ENCODE data around the gene CYYR1.

Gene CYYR1

DNA sequence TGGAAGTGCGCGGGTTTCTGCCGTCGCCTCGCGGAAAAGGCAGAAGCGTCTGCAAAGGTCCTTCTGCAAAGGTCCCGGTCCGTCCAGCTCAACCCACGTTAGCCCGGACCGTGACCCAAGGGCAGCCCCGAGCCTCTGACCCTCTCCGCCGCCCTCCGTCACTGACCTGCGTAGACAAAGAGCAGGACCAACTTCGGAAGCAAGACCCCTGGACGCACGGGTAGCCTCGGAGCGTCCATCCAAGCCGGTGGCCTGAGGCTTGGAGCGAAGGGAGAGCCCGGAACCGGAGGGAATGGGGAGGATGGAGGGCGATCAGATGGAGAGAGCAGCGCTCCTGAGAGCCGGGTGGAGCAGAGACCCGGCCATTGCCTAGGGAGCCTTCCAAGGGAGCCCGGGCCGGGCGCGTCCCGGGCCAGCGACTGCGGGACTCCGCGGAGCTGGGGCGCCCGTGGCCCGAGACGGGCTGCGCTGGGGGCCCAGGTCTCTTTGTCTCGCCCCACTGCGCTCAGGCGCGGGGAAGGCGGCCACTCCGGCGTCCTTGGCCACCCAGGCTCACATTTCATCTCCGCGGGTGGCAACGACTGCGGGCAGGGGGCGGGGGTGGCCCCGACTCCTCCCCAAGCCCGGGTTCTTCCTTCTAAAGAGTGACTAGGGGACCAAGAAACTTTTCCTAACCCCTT, at the start of gene CYYR1:
Gene CYYR1 (minus strand): TSS at position 585 of the 680 bp plus-strand sequence. CDS start 346 bp downstream, at position 239.
- Histone ChIP-seq H3K27me3 (ENCODE audit: low read depth, low read length) (no peaks in the 10 kb centered on the region), H3K9me3 (ENCODE audit: control insufficient read depth in 1 of 2, low read length in 2 of 2) (peaks cover 4 to 7% of the 10 kb centered on the region in 2 donors), H3K27ac (ENCODE audit: low read length) (no peak within 1 kb of the TSS), H3K4me1 (ENCODE audit: control insufficient read depth in 1 of 2, insufficient read depth in 2 of 2, low read length in 2 of 2) (peaks cover 0 to 8% of the 10 kb centered on the region in 2 donors), H3K36me3 (ENCODE audit: control insufficient read depth in 1 of 2, insufficient read depth in 2 of 2, low read length in 2 of 2) (no peaks in the 10 kb centered on the region), H3K4me3 (ENCODE audit: low read depth in 1 of 2, low read length in 2 of 2) (peak within 1 kb of the TSS; percentile 49 to 67)

DNA sequence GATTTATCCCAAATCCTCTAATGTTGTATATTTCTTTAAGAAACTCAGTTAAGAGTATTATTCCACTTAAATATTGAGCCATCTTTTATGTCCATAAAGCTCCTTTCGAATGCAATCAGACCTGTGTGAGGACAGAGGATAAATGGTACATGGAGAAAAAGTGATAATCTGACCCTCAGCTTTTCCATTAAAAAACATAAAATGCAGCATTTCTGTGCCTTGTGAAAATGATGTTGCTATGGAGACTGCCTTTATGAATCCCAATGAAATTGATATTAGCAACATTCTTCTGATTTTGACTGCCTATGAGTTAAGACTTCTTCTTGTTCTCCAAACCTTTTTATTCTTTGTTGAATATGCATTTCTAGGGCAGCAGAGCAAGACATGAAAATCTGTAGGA, 44.1 kb upstream of the CYYR1 start:
- Histone ChIP-seq H3K4me1 (ENCODE audit: control insufficient read depth in 1 of 2, insufficient read depth in 2 of 2, low read length in 2 of 2) (no peaks in the 10 kb centered on the region), H3K27ac (ENCODE audit: low read length) (no peak overlapping the region), H3K9me3 (ENCODE audit: control insufficient read depth in 1 of 2, low read length in 2 of 2) (no peaks in the 10 kb centered on the region), H3K36me3 (ENCODE audit: control insufficient read depth in 1 of 2, insufficient read depth in 2 of 2, low read length in 2 of 2) (no peaks in the 10 kb centered on the region), H3K4me3 (ENCODE audit: low read depth in 1 of 2, low read length in 2 of 2) (no peak overlapping the region), H3K27me3 (ENCODE audit: low read depth, low read length) (no peaks in the 10 kb centered on the region)

DNA sequence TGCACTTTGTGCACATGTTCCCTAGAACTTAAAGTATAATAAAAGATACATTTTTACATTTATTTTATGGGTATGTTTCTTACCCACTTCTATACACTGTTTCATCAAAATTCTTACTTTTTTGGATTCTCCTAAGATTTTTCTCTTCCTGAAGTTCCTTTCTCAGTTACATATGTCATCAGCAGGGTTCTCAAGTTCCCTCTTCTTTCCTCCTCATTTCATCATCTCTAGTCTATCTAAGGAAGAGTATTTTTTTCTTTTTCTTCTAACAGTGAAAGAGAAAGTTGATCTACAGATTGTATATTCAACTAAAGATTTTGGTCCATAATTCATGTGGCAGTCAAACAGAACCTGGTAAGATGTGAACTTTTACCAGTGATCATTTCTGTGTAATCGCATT, 41.2 kb upstream of the CYYR1 start:
- Histone ChIP-seq H3K27me3 (ENCODE audit: low read depth, low read length) (no peaks in the 10 kb centered on the region), H3K9me3 (ENCODE audit: control insufficient read depth in 1 of 2, low read length in 2 of 2) (no peaks in the 10 kb centered on the region), H3K36me3 (ENCODE audit: control insufficient read depth in 1 of 2, insufficient read depth in 2 of 2, low read length in 2 of 2) (no peaks in the 10 kb centered on the region), H3K27ac (ENCODE audit: low read length) (no peak overlapping the region), H3K4me1 (ENCODE audit: control insufficient read depth in 1 of 2, insufficient read depth in 2 of 2, low read length in 2 of 2) (no peaks in the 10 kb centered on the region), H3K4me3 (ENCODE audit: low read depth in 1 of 2, low read length in 2 of 2) (no peak overlapping the region)

DNA sequence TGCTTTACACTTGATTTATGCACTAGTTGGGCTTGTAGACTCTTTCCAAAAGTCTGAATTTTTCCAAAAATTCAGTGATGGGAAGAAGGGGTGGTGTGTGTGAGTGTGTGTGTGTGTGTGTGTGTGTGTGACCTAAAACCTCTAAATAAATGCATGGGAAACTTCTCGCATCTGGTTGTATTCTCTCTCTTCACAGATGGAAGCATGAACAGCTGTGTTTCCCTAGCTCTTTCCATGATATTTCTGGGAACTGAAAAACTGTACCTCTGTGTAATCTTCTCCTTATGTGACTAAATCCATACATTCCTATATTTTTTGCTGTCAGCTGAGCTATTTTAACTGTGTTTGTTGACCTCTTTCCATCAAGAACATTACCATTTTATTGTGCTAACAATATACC, 26.2 kb upstream of the CYYR1 start:
- Histone ChIP-seq H3K36me3 (ENCODE audit: control insufficient read depth in 1 of 2, insufficient read depth in 2 of 2, low read length in 2 of 2) (no peaks in the 10 kb centered on the region), H3K9me3 (ENCODE audit: control insufficient read depth in 1 of 2, low read length in 2 of 2) (no peaks in the 10 kb centered on the region), H3K4me1 (ENCODE audit: control insufficient read depth in 1 of 2, insufficient read depth in 2 of 2, low read length in 2 of 2) (no peaks in the 10 kb centered on the region), H3K27ac (ENCODE audit: low read length) (no peak overlapping the region), H3K27me3 (ENCODE audit: low read depth, low read length) (no peaks in the 10 kb centered on the region), H3K4me3 (ENCODE audit: low read depth in 1 of 2, low read length in 2 of 2) (no peak overlapping the region)

DNA sequence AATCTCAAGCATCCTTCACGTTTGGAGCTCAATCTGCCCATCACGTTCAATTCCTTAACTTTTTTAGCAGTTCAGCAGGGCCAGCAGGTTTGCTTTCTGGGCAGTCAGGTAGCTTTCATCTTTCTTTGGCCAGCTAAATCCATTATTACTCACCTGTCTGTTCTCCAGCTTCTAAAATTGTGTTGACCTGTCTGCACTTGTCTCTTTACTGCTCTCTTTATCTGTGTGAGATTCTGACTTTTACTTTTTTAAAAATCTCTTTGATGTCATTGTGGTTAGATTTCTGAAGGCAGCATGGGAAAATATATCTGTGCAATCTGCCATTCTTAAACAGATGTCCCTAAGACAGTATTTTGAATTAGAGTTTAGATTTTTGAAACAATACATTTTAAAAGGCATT, 24.9 kb upstream of the CYYR1 start:
- Histone ChIP-seq H3K9me3 (ENCODE audit: control insufficient read depth in 1 of 2, low read length in 2 of 2) (no peaks in the 10 kb centered on the region), H3K27me3 (ENCODE audit: low read depth, low read length) (no peaks in the 10 kb centered on the region), H3K27ac (ENCODE audit: low read length) (no peak overlapping the region), H3K36me3 (ENCODE audit: control insufficient read depth in 1 of 2, insufficient read depth in 2 of 2, low read length in 2 of 2) (no peaks in the 10 kb centered on the region), H3K4me3 (ENCODE audit: low read depth in 1 of 2, low read length in 2 of 2) (no peak overlapping the region), H3K4me1 (ENCODE audit: control insufficient read depth in 1 of 2, insufficient read depth in 2 of 2, low read length in 2 of 2) (no peaks in the 10 kb centered on the region)

DNA sequence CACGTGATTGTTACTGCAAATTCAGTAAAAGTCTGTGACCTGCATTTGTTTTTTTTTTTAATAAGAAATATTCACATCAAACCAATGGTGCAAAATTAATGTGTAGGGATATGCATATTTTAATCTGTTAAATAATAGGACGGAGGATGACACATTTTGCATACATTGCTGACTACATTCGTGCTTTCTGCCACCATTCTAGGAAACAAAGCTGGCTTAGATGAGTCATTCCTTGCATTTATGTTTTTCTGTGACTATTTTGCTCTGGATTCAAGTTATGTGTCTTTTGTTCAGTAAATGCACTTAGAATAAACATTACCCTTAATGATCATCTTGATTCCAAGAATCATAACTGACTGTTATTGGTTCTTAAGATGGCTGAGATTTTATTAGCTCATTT, 23.9 kb upstream of the CYYR1 start:
- Histone ChIP-seq H3K36me3 (ENCODE audit: control insufficient read depth in 1 of 2, insufficient read depth in 2 of 2, low read length in 2 of 2) (no peaks in the 10 kb centered on the region), H3K27ac (ENCODE audit: low read length) (no peak overlapping the region), H3K9me3 (ENCODE audit: control insufficient read depth in 1 of 2, low read length in 2 of 2) (no peaks in the 10 kb centered on the region), H3K4me1 (ENCODE audit: control insufficient read depth in 1 of 2, insufficient read depth in 2 of 2, low read length in 2 of 2) (no peaks in the 10 kb centered on the region), H3K4me3 (ENCODE audit: low read depth in 1 of 2, low read length in 2 of 2) (no peak overlapping the region), H3K27me3 (ENCODE audit: low read depth, low read length) (no peaks in the 10 kb centered on the region)

DNA sequence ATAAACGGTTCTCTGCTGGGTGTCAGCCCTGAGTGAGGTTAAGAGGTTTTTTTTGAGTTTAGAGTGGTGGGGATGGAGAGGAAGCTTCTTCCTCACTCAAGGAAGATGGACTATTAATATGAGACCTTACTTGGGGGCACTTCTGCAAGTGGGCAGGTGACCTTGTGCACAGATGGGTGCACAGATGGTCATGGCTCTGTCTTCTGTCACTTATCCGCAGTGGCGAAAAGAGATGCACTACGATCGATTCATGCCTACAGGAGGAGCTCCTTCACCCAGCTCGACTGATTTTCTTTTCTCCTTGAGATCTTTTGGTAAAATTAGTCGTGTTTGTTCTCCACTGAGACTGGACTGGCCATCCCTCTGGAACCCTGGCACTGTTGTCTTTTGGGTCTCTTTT, 22.9 kb upstream of the CYYR1 start:
- Histone ChIP-seq H3K27me3 (ENCODE audit: low read depth, low read length) (no peaks in the 10 kb centered on the region), H3K27ac (ENCODE audit: low read length) (no peak overlapping the region), H3K36me3 (ENCODE audit: control insufficient read depth in 1 of 2, insufficient read depth in 2 of 2, low read length in 2 of 2) (no peaks in the 10 kb centered on the region), H3K9me3 (ENCODE audit: control insufficient read depth in 1 of 2, low read length in 2 of 2) (no peaks in the 10 kb centered on the region), H3K4me1 (ENCODE audit: control insufficient read depth in 1 of 2, insufficient read depth in 2 of 2, low read length in 2 of 2) (no peaks in the 10 kb centered on the region), H3K4me3 (ENCODE audit: low read depth in 1 of 2, low read length in 2 of 2) (no peak overlapping the region)

DNA sequence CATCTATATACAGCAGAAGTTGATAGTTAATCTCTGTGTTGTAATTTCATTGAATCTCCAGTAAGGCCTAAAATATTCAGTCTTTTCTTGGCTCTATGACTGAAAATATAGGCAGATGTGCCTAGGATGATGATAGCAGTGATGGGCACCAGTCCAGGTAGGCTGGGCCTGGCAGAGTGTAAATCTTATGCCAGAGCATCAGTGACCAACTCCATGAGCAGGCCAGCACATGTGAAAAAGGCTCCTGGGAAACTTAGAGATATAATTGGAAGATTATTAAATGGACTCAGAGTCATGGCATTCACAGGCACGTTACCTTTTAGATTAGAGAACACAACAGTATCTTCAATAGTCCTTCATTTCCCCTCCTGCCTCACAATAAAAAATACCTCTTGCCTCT, 20.7 kb upstream of the CYYR1 start:
- Histone ChIP-seq H3K4me3 (ENCODE audit: low read depth in 1 of 2, low read length in 2 of 2) (no peak overlapping the region), H3K27me3 (ENCODE audit: low read depth, low read length) (no peaks in the 10 kb centered on the region), H3K36me3 (ENCODE audit: control insufficient read depth in 1 of 2, insufficient read depth in 2 of 2, low read length in 2 of 2) (no peaks in the 10 kb centered on the region), H3K4me1 (ENCODE audit: control insufficient read depth in 1 of 2, insufficient read depth in 2 of 2, low read length in 2 of 2) (no peaks in the 10 kb centered on the region), H3K9me3 (ENCODE audit: control insufficient read depth in 1 of 2, low read length in 2 of 2) (no peaks in the 10 kb centered on the region), H3K27ac (ENCODE audit: low read length) (no peak overlapping the region)

DNA sequence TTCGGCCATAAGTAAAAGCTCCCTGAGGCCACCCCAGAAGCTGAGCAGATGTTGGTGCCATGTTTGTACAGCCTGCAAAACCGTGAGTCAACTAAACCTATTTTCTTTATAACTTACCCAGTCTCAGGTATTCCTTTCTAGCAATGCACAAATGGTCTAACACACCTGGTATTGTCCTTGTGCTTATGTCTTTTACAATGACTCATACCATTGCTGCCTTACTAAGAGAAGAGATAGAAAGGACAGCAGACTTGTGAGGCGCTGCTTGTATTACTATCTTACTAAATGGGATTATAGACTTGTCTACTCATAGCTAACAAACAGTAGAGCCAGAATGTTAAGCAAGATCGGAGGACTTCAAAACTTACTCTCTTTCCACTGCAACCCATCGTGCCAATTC, 18.5 kb upstream of the CYYR1 start:
- H3K4me3 ChIP-seq (ENCODE audit: low read depth in 1 of 2, low read length in 2 of 2) = no peak overlapping the region
- no peaks in the 10 kb centered on the region for H3K4me1 ChIP-seq (ENCODE audit: control insufficient read depth in 1 of 2, insufficient read depth in 2 of 2, low read length in 2 of 2)
- no peaks in the 10 kb centered on the region for H3K36me3 ChIP-seq (ENCODE audit: control insufficient read depth in 1 of 2, insufficient read depth in 2 of 2, low read length in 2 of 2)
- no peak overlapping the region for H3K27ac ChIP-seq (ENCODE audit: low read length)
- H3K27me3 ChIP-seq (ENCODE audit: low read depth, low read length) = no peaks in the 10 kb centered on the region
- no peaks in the 10 kb centered on the region for H3K9me3 ChIP-seq (ENCODE audit: control insufficient read depth in 1 of 2, low read length in 2 of 2)

DNA sequence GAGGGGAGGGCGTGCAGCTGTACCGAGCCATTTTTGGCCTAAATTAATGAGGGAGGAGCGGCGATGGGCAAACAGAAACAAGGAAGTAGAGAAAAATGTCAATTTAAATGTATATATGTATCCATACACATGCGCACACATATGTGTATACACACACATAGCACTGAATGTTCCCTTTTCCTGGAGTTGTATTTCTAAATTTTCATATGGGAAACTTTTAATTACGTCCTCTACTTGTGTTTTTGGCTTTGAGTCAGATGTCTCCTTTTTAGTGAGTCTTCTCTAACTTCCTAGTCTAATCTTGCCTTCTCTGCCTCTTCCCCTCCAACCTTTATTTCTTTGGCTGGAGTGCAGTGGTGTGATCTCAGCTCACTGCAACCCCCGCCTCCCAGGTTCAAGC, 15.4 kb upstream of the CYYR1 start:
- Histone ChIP-seq H3K27me3 (ENCODE audit: low read depth, low read length) (no peaks in the 10 kb centered on the region), H3K9me3 (ENCODE audit: control insufficient read depth in 1 of 2, low read length in 2 of 2) (no peaks in the 10 kb centered on the region), H3K27ac (ENCODE audit: low read length) (no peak overlapping the region), H3K36me3 (ENCODE audit: control insufficient read depth in 1 of 2, insufficient read depth in 2 of 2, low read length in 2 of 2) (no peaks in the 10 kb centered on the region), H3K4me3 (ENCODE audit: low read depth in 1 of 2, low read length in 2 of 2) (no peak overlapping the region), H3K4me1 (ENCODE audit: control insufficient read depth in 1 of 2, insufficient read depth in 2 of 2, low read length in 2 of 2) (no peaks in the 10 kb centered on the region)

DNA sequence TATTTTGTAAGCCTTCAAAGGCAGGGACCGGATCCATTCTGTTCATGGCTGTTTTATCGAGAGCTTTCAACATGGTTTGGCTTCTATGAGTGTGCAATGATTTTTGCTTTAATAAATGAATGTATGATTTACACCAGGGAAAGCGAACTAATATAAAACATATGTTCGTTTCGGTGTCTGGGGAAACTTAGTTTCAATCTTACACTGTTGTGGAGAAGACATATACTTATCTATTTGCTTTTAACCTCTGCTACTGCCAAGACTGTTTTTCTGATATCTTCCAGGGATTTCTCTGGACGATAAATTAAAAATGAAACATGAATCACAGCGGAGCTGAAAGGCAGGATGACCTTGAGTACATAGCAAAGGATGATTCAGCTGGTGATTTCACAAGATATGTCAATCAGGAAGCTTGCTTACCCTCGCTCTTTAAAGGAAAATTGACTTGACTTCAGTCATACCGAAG, 14.7 kb upstream of the CYYR1 start:
- Histone ChIP-seq H3K36me3 (ENCODE audit: control insufficient read depth in 1 of 2, insufficient read depth in 2 of 2, low read length in 2 of 2) (no peaks in the 10 kb centered on the region), H3K9me3 (ENCODE audit: control insufficient read depth in 1 of 2, low read length in 2 of 2) (peaks cover 0 to 3% of the 10 kb centered on the region in 2 donors), H3K4me1 (ENCODE audit: control insufficient read depth in 1 of 2, insufficient read depth in 2 of 2, low read length in 2 of 2) (no peaks in the 10 kb centered on the region), H3K27ac (ENCODE audit: low read length) (no peak overlapping the region), H3K27me3 (ENCODE audit: low read depth, low read length) (no peaks in the 10 kb centered on the region), H3K4me3 (ENCODE audit: low read depth in 1 of 2, low read length in 2 of 2) (no peak overlapping the region)

DNA sequence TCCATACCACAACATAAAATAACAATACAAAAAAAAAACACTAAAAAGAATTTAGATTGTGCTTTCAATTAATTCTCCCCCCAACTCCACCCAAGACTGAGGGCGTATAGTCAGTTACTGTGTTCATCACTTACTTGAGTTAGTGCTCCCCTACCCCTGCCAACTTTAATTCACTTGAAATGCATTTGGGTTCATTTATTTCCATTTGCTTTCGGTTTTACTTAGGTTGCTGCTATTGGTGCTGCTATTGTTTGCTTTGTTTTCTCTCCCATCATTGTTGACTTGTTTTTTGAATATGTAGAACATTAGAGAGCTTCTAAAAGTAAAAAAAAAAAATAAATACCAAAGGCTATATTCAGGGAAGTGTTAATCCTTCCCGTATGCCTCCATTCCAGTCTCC, 10.7 kb upstream of the CYYR1 start:
- no peaks in the 10 kb centered on the region for H3K36me3 ChIP-seq (ENCODE audit: control insufficient read depth in 1 of 2, insufficient read depth in 2 of 2, low read length in 2 of 2)
- H3K27ac ChIP-seq (ENCODE audit: low read length) = no peak overlapping the region
- no peaks in the 10 kb centered on the region for H3K4me1 ChIP-seq (ENCODE audit: control insufficient read depth in 1 of 2, insufficient read depth in 2 of 2, low read length in 2 of 2)
- no peaks in the 10 kb centered on the region for H3K27me3 ChIP-seq (ENCODE audit: low read depth, low read length)
- peaks cover 0 to 4% of the 10 kb centered on the region in 2 donors for H3K9me3 ChIP-seq (ENCODE audit: control insufficient read depth in 1 of 2, low read length in 2 of 2)
- no peak overlapping the region for H3K4me3 ChIP-seq (ENCODE audit: low read depth in 1 of 2, low read length in 2 of 2)

Measured in muscle layer of duodenum (tissue), 2 donors.